LNCaP clone FGC (cell line): ENCODE data around the gene SLC39A8.
"Not testable (repeated sequence)": the region's sequence is repeated elsewhere in the genome, so short reads cannot be mapped to it uniquely, and the experiment has no call there.

Source experiments
- DNase-seq: peaks from one replicate; pipeline ENCODE4 v3.0.0-alpha.2; 2011; ENCODE audit warnings: low read depth
- H3K4me3 ChIP-seq: 2 replicates; pipeline ENCODE4 v1.5.1; 2011; ENCODE audit warnings: mild to moderate bottlenecking, low read depth, low read length, control low read depth
- TF ChIP-seq, protein P1 (sequence below): IDR thresholded peaks from 2 replicates; pipeline ENCODE4 v1.5.1; 2012; ENCODE audit warnings: mild to moderate bottlenecking; ENCODE audit not compliant: control insufficient read depth, insufficient read depth; ENCODE audit errors: extremely low read depth

Gene SLC39A8

DNA sequence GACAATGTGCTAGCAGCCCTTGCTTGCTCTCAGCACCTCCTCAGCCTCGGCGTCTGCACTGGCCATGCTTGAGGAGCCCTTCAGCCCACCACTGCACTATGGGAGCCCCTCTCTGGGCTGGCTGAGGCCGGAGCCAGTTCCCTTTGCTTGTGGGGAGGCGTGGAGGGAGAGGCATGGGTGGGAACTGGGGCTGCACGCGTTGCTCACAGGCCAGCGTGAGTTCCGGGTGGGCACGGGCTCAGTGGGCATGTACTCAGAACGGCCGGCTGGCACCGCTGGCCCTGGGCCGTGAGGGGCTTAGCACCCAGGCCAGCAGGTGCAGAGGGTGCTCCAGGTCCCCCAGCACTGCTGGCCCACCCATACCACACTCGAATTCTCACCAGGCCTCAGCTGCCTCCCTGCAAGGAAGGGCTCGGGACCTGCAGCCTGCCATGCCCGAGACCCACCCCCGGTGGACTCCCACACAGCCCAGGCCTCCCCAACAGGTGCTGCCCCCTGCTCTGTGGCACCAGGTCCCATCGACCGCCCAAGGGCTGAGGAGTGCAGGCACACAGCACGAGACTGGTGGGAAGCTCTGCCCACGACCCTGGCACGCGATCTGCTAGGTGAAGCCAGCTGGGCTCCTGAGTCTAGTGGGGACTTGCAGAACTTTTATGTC lies 100.3 kb downstream of the SLC39A8 start:
- no peak for DNase-seq
- H3K4me3 ChIP-seq, result no peak overlapping the region
- TF ChIP-seq, protein P1, sequence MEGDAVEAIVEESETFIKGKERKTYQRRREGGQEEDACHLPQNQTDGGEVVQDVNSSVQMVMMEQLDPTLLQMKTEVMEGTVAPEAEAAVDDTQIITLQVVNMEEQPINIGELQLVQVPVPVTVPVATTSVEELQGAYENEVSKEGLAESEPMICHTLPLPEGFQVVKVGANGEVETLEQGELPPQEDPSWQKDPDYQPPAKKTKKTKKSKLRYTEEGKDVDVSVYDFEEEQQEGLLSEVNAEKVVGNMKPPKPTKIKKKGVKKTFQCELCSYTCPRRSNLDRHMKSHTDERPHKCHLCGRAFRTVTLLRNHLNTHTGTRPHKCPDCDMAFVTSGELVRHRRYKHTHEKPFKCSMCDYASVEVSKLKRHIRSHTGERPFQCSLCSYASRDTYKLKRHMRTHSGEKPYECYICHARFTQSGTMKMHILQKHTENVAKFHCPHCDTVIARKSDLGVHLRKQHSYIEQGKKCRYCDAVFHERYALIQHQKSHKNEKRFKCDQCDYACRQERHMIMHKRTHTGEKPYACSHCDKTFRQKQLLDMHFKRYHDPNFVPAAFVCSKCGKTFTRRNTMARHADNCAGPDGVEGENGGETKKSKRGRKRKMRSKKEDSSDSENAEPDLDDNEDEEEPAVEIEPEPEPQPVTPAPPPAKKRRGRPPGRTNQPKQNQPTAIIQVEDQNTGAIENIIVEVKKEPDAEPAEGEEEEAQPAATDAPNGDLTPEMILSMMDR, result no peak

DNA sequence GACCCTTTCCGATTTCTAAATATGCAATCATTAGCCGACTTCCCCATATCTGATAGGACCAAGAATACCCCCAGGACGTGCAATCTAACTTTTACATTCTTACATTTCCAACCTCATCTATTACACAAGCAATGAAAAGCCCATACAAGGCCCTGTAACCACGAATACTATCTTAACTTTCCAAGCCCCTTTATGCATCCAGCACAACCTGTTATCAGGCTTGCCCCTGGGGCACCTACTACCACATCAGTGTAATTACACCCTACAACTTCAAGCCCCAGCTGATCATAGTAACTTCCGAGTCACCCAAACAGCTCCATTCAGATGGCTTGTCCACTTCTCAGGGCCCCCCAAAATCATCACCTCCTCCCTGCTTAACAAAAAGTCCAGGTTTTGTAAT lies 102.0 kb downstream of the SLC39A8 start:
- H3K4me3 ChIP-seq, DNase-seq: not testable (repeated sequence)

DNA sequence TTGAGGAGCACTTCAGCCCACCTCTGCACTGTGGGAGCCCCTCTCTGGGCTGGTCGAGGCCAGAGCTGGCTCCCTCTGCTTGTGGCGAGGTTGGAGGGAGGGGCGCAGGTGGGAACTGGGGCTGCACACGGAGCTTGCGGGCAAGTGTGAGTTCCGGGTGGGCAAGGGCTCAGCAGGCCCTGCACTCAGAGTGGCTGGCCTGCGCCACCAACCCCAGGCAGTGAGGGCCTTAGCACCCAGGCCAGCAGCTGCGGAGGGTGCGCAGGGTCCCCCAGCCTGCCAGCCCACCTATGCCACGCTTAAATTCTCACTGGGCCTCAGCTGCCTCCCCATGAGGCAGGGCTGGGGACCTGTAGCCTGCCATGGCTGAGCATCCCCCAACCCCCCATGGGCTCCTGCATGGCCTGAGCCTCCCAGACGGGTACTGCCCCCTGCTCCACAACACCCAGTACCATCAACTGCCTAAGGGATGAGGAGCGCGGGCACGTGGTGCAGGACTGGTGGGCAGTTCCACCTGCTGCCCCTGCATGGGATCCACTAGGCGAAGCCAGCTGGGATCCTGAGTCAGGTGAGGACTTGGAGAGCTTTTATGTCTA lies 110.9 kb downstream of the SLC39A8 start:
- H3K4me3 ChIP-seq, result no peak overlapping the region
- no peak for DNase-seq
- TF ChIP-seq, protein P1, result no peak

DNA sequence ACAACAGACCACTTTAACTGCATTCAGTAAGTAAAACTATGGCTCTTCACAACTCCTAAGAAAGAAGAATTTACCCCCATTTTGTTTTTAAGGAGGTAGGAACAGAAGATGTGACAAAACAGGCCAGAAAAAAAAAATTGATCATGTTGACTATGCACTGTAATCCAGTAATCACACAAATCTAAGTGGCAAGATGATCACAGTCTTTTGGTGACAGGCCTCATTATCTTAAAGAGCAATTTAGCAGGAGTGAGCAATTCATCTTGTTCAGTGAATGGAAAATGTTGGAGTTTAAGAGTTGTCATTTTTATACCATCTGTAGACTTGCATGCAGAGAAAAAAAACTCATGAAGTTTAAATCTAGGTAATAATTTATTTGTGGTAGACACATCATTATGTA lies 115.1 kb downstream of the SLC39A8 start:
- TF ChIP-seq, protein P1, result no peak
- no peak for DNase-seq
- H3K4me3 ChIP-seq, result no peak overlapping the region

DNA sequence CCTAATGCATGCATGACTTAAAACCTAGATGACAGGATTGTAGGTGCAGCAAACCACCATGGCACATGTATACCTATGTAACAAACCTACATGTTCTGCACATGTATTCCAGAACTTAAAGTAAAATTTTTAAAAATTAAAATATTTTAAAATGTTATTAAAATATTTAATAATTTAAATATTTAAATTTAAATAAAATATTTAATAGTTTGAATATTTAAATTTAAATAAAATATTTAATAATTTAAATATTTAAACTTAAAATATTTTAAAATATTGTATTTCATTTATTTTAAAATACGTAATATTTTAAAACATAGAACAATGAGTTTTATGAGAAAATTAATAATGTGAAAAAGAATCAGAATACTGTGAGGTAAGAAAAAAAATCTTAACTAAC lies 117.9 kb downstream of the SLC39A8 start:
- DNase-seq, result no peak
- TF ChIP-seq, protein P1, result no peak
- H3K4me3 ChIP-seq, result no peak overlapping the region

DNA sequence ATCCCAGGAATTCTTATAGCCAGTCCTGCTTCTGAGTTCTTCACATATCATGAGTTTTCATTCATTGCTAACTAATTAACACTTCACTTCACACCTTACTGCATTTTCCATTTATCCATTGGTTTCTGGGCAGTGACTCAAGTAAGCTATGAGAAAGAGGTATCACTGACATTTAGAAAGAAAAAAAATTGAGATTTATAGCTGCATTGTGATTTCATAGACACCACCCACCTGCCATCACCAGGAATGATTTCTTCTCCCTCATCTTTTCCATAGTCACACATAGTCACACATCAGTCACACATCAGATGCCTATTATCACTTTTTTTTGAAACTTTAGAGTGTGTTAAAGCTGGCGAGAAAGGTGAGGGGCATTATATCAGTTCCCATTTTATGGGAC lies 121.8 kb downstream of the SLC39A8 start:
- no peak for DNase-seq
- TF ChIP-seq, protein P1, result no peak
- no peak overlapping the region for H3K4me3 ChIP-seq

DNA sequence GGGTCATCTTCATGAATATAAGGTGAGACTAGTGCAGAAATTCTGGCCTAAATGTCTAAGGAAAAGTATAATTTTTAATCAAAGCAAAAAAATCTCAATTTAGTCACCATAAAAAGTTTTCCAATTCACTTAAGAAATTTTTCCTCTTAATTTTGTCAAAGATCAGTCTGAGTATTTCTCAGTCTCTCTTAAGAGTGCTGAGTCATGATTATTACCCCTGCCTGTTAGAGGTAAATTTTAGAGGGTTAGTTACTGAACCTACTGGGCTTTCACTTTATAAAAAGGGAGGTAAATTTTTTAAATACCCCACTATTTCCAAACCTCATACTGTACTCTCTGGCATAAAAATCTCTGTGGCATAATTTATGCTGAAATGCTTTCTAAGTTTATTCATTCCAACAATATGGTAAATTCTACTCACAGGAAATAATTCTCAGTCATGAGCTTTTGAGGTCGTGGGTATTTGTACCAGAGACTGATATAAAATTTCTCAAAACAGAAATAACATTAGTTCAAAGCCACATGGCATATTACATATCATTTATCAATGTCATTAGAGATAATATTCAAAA lies 122.4 kb downstream of the SLC39A8 start:
- no peak overlapping the region for H3K4me3 ChIP-seq
- TF ChIP-seq, protein P1, result no peak
- DNase-seq, result no peak
